ENCODE measurements around the gene CYP4V2.

GRCh38 chr4:186205156-186205555 is 13.8 kb downstream of the CYP4V2 start:
- TF ChIP-seq CTCF (conservative IDR thresholded peaks at IDR 0.05 in 1 of 2, IDR thresholded peaks at IDR 0.05 in 1 of 2; ENCODE audit: extremely low read depth in 1 of 2, insufficient read depth in 1 of 2, low read depth in 1 of 2, low read length in 2 of 2) (no peak), EZH2 (IDR thresholded peaks at IDR 0.05; ENCODE audit: borderline replicate concordance, low read length) (no peak)
